ENCODE measurements around the gene OLIG1. TPM values are rescaled to one million over a fixed set of nuclear protein-coding genes. Genes with fewer than 3 reads are reported as not detected.

OLIG1 gene
- total RNA-seq, 1 donor from 2014 or later: 1.6 TPM

- no peaks in the 10 kb centered on the region for H3K9me3 ChIP-seq
- no peak overlapping the region for H3K4me3 ChIP-seq
- intact Hi-C loops (cut with DNase I): no loop called here
- H3K4me1 ChIP-seq: no peaks in the 10 kb centered on the region
- H3K27me3 ChIP-seq: no peaks in the 10 kb centered on the region
- no peak for TF ChIP-seq CTCF (IDR thresholded peaks at IDR 0.05)
- ATAC-seq (peak; percentile 47), DNase-seq (no peak)
- H3K27ac ChIP-seq: no peak overlapping the region
- no peaks in the 10 kb centered on the region for H3K36me3 ChIP-seq
Observed at GRCh38 chr21:33089395-33090119, 19.6 kb downstream of the OLIG1 start.

GRCh38 chr21:33096426-33096825 is 26.5 kb downstream of the OLIG1 start:
- Histone ChIP-seq H3K36me3 (no peaks in the 10 kb centered on the region), H3K27me3 (peaks cover 13% of the 10 kb centered on the region), H3K4me3 (no peak overlapping the region), H3K9me3 (no peaks in the 10 kb centered on the region), H3K4me1 (no peaks in the 10 kb centered on the region), H3K27ac (no peak overlapping the region)
- ATAC-seq (no peak), DNase-seq (no peak)
- TF ChIP-seq CTCF (IDR thresholded peaks at IDR 0.05): no peak
- intact Hi-C loops (cut with DNase I): no loop called here

- Histone ChIP-seq H3K4me3 (no peak overlapping the region), H3K27ac (no peak overlapping the region), H3K36me3 (no peaks in the 10 kb centered on the region), H3K9me3 (no peaks in the 10 kb centered on the region), H3K4me1 (no peaks in the 10 kb centered on the region), H3K27me3 (peaks cover 16% of the 10 kb centered on the region)
- DNase-seq (no peak), ATAC-seq (no peak)
- no peak for TF ChIP-seq CTCF (IDR thresholded peaks at IDR 0.05)
- intact Hi-C loops (cut with DNase I): no loop called here
Observed at GRCh38 chr21:33099131-33099530, 29.2 kb downstream of the OLIG1 start.

GRCh38 chr21:33101300-33101911 is 31.5 kb downstream of the OLIG1 start:
- intact Hi-C loops (cut with DNase I): no loop called here
- peaks cover 16% of the 10 kb centered on the region for H3K27me3 ChIP-seq

GRCh38 chr21:33105088-33105487 is 35.1 kb downstream of the OLIG1 start:
- no peak for TF ChIP-seq CTCF (IDR thresholded peaks at IDR 0.05)
- Histone ChIP-seq H3K4me3 (no peak overlapping the region), H3K9me3 (no peaks in the 10 kb centered on the region), H3K4me1 (no peaks in the 10 kb centered on the region), H3K27me3 (peaks cover 36% of the 10 kb centered on the region), H3K27ac (no peak overlapping the region), H3K36me3 (no peaks in the 10 kb centered on the region)
- ATAC-seq: no peak
- DNase-seq: no peak
- intact Hi-C loops (cut with DNase I): no loop called here

More at GRCh38 chr21:33101300-33101911, 31.5 kb downstream of the OLIG1 start:
- Histone ChIP-seq H3K9me3 (no peaks in the 10 kb centered on the region), H3K4me3 (no peak overlapping the region), H3K4me1 (no peaks in the 10 kb centered on the region), H3K36me3 (no peaks in the 10 kb centered on the region), H3K27ac (no peak overlapping the region)
- DNase-seq: no peak
- no peak for TF ChIP-seq CTCF (IDR thresholded peaks at IDR 0.05)
- ATAC-seq: peak; percentile 68

All from upper lobe of right lung (tissue), 1 donor.